Neural cell (in vitro differentiated cells): ENCODE results near the gene REPIN1. TPM values are rescaled to one million over a fixed set of nuclear protein-coding genes. Genes with fewer than 3 reads are reported as not detected.

Source experiments
- H2AFZ ChIP-seq: fragments of 200-600, 300-800 bp; sonication (generic), shearing (Covaris generic); 2 replicates; pipeline ENCODE4 v1.6.0; 2014; ENCODE audit warnings: low read depth, mild to moderate bottlenecking, antibody characterized with exemption, low read length, moderate library complexity
- H3F3A ChIP-seq: fragments of 200-600 bp; shearing (Covaris generic); 2 replicates; pipeline ENCODE4 v1.6.1; 2016; ENCODE audit warnings: mild to moderate bottlenecking, moderate library complexity, mixed read lengths, antibody characterized with exemption, low read length; ENCODE audit not compliant: insufficient read depth, poor library complexity, severe bottlenecking
- H3K27ac ChIP-seq: fragments of 200-600, 300-800 bp; sonication (generic), shearing (Covaris generic); 2 replicates; pipeline ENCODE4 v1.5.1; 2014; ENCODE audit warnings: mild to moderate bottlenecking, low read length, moderate library complexity
- H3K27me3 ChIP-seq: fragments of 300-800, 200-600 bp; sonication (generic), shearing (Covaris generic); 2 replicates; pipeline ENCODE4 v1.6.0; 2014; ENCODE audit warnings: mild to moderate bottlenecking, low read depth, low read length, moderate library complexity; ENCODE audit not compliant: insufficient read depth
- H3K36me3 ChIP-seq: fragments of 300-800, 200-600 bp; sonication (generic), shearing (Covaris generic); 2 replicates; pipeline ENCODE4 v1.5.1; 2014; ENCODE audit warnings: mild to moderate bottlenecking, antibody characterized with exemption, low read length, moderate library complexity; ENCODE audit not compliant: insufficient read depth
- H3K4me2 ChIP-seq: fragments of 300-800, 200-600 bp; sonication (generic), shearing (Covaris generic); 2 replicates; pipeline ENCODE4 v1.6.0; 2014; ENCODE audit warnings: mild to moderate bottlenecking, low read length
- H3K4me3 ChIP-seq: fragments of 300-800, 200-600 bp; sonication (generic), shearing (Covaris generic); 2 replicates; pipeline ENCODE4 v1.5.1; 2014; ENCODE audit warnings: mild to moderate bottlenecking, low read length, moderate library complexity
- H3K79me2 ChIP-seq: fragments of 200-600 bp; shearing (Covaris generic); replicated peaks from 2 replicates; pipeline ENCODE4 v1.6.0; 2014; ENCODE audit warnings: mild to moderate bottlenecking, low read length, moderate library complexity; ENCODE audit not compliant: insufficient read depth
- H3K9ac ChIP-seq: fragments of 300-800, 200-600 bp; sonication (generic), shearing (Covaris generic); 2 replicates; pipeline ENCODE4 v1.6.1; 2016; ENCODE audit warnings: mild to moderate bottlenecking, low read length, mixed read lengths
- H3K9me2 ChIP-seq: fragments of 200-600 bp; shearing (Covaris generic); 2 replicates; pipeline ENCODE4 v1.6.1; 2016; ENCODE audit warnings: mild to moderate bottlenecking, low read length, mixed read lengths; ENCODE audit not compliant: insufficient read depth
- H3K9me3 ChIP-seq: fragments of 200-600, 300-800 bp; sonication (generic), shearing (Covaris generic); 2 replicates; pipeline ENCODE4 v1.6.1; 2016; ENCODE audit warnings: mild to moderate bottlenecking, mixed run types, low read length, moderate library complexity, mixed read lengths
- H4K20me1 ChIP-seq: fragments of 200-600 bp; shearing (Covaris generic); 2 replicates; pipeline ENCODE4 v1.6.1; 2016; ENCODE audit warnings: mild to moderate bottlenecking, mixed run types; ENCODE audit not compliant: insufficient read depth
- EP300 ChIP-seq: fragments of 450-650 bp; conservative IDR thresholded peaks from 2 replicates; pipeline ENCODE4 v1.6.1; 2014; ENCODE audit warnings: antibody characterized with exemption, mild to moderate bottlenecking, moderate library complexity; ENCODE audit not compliant: poor library complexity, severe bottlenecking
- EZH2 ChIP-seq: fragments of 200-600, 300-800 bp; shearing (Covaris generic), sonication (generic); IDR thresholded peaks from 2 replicates; pipeline ENCODE4 v1.6.1; 2014; ENCODE audit warnings: antibody characterized with exemption, low read length, borderline replicate concordance, mild to moderate bottlenecking; ENCODE audit not compliant: insufficient read depth, poor library complexity, severe bottlenecking
- MXI1 ChIP-seq: fragments of 450-650 bp; conservative IDR thresholded peaks from 2 replicates; pipeline ENCODE4 v1.6.1; 2014; ENCODE audit warnings: antibody characterized with exemption, mild to moderate bottlenecking; ENCODE audit not compliant: poor library complexity, severe bottlenecking
- POLR2AphosphoS5 ChIP-seq: IDR thresholded peaks from 2 replicates; pipeline ENCODE4 v1.6.1; 2012
- RAD21 ChIP-seq: fragments of 450-650 bp; conservative IDR thresholded peaks from 2 replicates; pipeline ENCODE4 v1.6.1; 2014; ENCODE audit warnings: antibody characterized with exemption, mild to moderate bottlenecking, moderate library complexity
- SMC3 ChIP-seq: fragments of 450-650 bp; conservative IDR thresholded peaks from 2 replicates; pipeline ENCODE4 v1.6.1; 2014; ENCODE audit warnings: antibody characterized with exemption, mild to moderate bottlenecking, moderate library complexity; ENCODE audit not compliant: poor library complexity
- TAF1 ChIP-seq: IDR thresholded peaks from 2 replicates; pipeline ENCODE4 v1.6.1; 2012; ENCODE audit warnings: low read depth
- polyA plus RNA-seq: library from polyadenylated mRNA; depleted of rRNA; stranded (reverse); fragments of >200 nt; gene quantifications from 2 replicates; pipeline ENCODE4 v1.2.3, GENCODE V29; 2014
- TF ChIP-seq, protein P1 (sequence below): fragments of 450-650 bp; IDR thresholded peaks from 2 replicates; pipeline ENCODE4 v1.5.1; 2014; ENCODE audit warnings: antibody characterized with exemption, mild to moderate bottlenecking, moderate library complexity; ENCODE audit not compliant: poor library complexity, severe bottlenecking
- TF ChIP-seq, protein P2 (sequence below): IDR thresholded peaks from 2 replicates; pipeline ENCODE4 v1.6.1; 2012; ENCODE audit warnings: borderline replicate concordance

The REPIN1 gene
- polyA plus RNA-seq, 1 donor from 2014 or later: 95.5 TPM

DNA sequence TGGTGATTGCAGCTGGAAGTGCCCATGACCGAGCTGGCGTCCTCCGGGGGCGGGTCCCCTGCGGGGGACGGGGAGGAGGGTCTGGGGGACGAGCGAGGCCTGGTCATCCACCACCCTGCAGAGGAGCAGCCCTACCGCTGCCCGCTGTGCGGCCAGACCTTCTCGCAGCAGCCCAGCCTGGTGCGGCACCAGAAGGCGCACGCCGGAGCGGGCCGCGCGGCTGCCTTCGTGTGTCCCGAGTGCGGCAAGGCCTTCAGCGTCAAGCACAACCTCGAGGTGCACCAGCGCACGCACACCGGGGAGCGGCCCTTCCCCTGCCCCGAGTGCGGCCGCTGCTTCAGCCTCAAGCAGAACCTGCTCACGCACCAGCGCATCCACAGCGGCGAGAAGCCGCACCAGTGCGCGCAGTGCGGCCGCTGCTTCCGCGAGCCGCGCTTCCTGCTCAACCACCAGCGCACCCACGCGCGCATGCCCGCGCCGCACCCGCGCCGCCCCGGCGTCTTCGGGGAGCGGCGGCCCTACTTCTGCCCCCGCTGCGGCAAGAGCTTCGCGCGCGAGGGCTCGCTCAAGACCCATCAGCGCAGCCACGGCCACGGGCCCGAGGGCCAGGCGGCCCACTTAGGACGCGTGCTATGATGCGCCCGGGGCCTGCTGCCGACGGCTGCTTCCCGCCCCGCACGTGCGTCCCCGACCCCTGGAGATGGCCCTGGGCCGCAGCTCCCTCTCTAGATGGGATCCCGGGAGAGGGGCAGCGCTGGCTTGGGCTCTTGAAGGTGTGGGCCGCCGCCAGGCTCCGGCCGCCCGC, 39.2 kb downstream of the REPIN1 start:
- Histone ChIP-seq H3K9me2 (no peaks in the 10 kb centered on the region), H3F3A (no peaks in the 10 kb centered on the region), H3K79me2 (no peaks in the 10 kb centered on the region), H3K9me3 (no peaks in the 10 kb centered on the region), H3K36me3 (no peaks in the 10 kb centered on the region), H3K9ac (no peak overlapping the region), H2AFZ (no peak overlapping the region), H4K20me1 (no peaks in the 10 kb centered on the region), H3K27ac (no peak overlapping the region), H3K4me3 (no peak overlapping the region), H3K4me2 (no peak overlapping the region), H3K27me3 (no peaks in the 10 kb centered on the region)
- TF ChIP-seq EP300 (no peak), TAF1 (no peak), RAD21 (no peak), MXI1 (no peak), SMC3 (no peak), POLR2AphosphoS5 (no peak), EZH2 (no peak)
- TF ChIP-seq, protein P1, sequence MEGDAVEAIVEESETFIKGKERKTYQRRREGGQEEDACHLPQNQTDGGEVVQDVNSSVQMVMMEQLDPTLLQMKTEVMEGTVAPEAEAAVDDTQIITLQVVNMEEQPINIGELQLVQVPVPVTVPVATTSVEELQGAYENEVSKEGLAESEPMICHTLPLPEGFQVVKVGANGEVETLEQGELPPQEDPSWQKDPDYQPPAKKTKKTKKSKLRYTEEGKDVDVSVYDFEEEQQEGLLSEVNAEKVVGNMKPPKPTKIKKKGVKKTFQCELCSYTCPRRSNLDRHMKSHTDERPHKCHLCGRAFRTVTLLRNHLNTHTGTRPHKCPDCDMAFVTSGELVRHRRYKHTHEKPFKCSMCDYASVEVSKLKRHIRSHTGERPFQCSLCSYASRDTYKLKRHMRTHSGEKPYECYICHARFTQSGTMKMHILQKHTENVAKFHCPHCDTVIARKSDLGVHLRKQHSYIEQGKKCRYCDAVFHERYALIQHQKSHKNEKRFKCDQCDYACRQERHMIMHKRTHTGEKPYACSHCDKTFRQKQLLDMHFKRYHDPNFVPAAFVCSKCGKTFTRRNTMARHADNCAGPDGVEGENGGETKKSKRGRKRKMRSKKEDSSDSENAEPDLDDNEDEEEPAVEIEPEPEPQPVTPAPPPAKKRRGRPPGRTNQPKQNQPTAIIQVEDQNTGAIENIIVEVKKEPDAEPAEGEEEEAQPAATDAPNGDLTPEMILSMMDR: no peak
- TF ChIP-seq, protein P2, sequence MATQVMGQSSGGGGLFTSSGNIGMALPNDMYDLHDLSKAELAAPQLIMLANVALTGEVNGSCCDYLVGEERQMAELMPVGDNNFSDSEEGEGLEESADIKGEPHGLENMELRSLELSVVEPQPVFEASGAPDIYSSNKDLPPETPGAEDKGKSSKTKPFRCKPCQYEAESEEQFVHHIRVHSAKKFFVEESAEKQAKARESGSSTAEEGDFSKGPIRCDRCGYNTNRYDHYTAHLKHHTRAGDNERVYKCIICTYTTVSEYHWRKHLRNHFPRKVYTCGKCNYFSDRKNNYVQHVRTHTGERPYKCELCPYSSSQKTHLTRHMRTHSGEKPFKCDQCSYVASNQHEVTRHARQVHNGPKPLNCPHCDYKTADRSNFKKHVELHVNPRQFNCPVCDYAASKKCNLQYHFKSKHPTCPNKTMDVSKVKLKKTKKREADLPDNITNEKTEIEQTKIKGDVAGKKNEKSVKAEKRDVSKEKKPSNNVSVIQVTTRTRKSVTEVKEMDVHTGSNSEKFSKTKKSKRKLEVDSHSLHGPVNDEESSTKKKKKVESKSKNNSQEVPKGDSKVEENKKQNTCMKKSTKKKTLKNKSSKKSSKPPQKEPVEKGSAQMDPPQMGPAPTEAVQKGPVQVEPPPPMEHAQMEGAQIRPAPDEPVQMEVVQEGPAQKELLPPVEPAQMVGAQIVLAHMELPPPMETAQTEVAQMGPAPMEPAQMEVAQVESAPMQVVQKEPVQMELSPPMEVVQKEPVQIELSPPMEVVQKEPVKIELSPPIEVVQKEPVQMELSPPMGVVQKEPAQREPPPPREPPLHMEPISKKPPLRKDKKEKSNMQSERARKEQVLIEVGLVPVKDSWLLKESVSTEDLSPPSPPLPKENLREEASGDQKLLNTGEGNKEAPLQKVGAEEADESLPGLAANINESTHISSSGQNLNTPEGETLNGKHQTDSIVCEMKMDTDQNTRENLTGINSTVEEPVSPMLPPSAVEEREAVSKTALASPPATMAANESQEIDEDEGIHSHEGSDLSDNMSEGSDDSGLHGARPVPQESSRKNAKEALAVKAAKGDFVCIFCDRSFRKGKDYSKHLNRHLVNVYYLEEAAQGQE: no peak

DNA sequence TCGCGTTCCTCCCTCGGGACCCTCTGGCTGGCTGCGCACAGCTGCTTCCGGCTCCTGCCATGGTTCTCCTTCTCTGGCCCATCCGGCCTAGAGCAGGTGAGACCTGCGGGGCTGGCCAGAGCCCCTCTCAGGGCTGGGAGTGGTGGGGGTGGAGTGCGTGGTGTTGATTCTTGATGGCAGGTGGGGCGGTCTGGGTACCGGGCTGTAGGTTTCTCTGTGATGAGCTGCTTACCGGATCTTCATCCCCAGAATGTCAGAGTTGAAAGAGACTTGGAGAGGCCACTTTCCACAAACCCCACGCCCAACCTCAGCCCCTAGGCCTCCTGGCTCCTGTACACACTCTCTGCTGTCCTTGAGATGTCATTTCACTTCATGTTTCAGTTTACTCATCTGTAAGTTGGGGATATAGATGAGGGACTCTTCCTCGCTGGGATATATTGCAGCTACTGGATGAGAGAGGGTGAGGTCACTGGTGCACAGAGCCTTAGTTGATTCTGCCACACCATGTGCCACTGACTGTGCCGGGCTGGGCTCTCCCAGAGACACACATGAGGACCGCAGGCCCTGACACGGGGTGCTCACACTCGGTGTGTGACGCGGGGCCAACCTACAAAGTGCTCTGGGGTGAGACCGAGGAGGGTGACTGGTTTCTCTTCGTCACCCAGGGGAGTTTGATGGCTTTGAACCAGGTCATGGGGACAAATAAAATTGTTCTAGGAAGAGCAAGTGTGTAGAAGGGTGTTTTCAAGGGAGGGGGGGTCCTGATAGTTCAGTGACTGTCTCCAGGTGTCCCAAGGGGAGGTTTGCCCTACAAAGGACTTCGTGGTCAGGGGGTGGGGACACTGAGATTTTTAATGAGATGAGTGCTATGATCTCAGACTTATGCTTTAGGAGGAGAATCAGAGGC, 40.0 kb downstream of the REPIN1 start:
- no peak for TF ChIP-seq EP300
- TF ChIP-seq EZH2: no peak
- TF ChIP-seq TAF1: no peak
- TF ChIP-seq RAD21: no peak
- TF ChIP-seq, protein P2: no peak
- no peak for TF ChIP-seq SMC3
- no peak for TF ChIP-seq POLR2AphosphoS5
- no peak overlapping the region for H3K4me3 ChIP-seq
- H3K4me2 ChIP-seq: no peak overlapping the region
- H3K9me3 ChIP-seq: no peaks in the 10 kb centered on the region
- no peak overlapping the region for H3K27ac ChIP-seq
- H3K79me2 ChIP-seq: no peaks in the 10 kb centered on the region
- H3K9ac ChIP-seq: no peak overlapping the region
- no peaks in the 10 kb centered on the region for H3F3A ChIP-seq
- H3K36me3 ChIP-seq: no peaks in the 10 kb centered on the region
- H3K27me3 ChIP-seq: no peaks in the 10 kb centered on the region
- no peak overlapping the region for H2AFZ ChIP-seq
- no peaks in the 10 kb centered on the region for H4K20me1 ChIP-seq
- H3K9me2 ChIP-seq: no peaks in the 10 kb centered on the region
